ENCODE data around the gene TMC1. TPM values are rescaled to one million over a fixed set of nuclear protein-coding genes. Genes with fewer than 3 reads are reported as not detected.

Gene TMC1
- total and polyA plus RNA-seq, 2 of the 8 experiments (the other 6 are each of a cell fraction or from before 2014, with no cell fraction given): 0.95 to 0.98 TPM

DNA sequence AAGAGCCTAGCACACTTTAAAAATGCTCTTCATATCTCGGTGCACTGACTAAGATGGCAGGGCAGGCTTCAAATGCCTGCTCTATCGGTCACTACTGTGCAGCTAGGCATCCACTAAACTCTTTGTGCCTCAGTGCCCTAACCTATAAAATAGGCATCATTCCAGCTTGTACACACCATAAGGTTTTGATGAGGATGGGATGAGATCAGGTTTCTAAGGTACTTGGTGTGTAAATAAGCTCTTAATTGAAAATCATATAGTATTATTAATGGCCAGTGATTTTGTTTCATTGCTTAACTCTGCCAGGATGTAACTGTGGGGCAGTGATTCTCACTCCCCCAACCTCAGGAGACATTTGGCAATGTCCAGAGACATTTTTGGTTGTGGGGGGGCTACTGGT is 352.9 kb downstream of the TMC1 start:
- no peak overlapping the region for H4K8ac ChIP-seq (ENCODE audit: extremely low read depth, insufficient read depth, low read length)
- H2BK12ac ChIP-seq (ENCODE audit: low read depth, low read length): no peak overlapping the region
- H2AFZ ChIP-seq (ENCODE audit: low read length): no peak overlapping the region
- no peak overlapping the region for H2BK120ac ChIP-seq (replicated peaks; ENCODE audit: low read depth, low read length)
- H4K5ac ChIP-seq (ENCODE audit: insufficient read length, low read depth, low read length): no peak overlapping the region
- H2BK5ac ChIP-seq (ENCODE audit: low read depth, low read length): no peak overlapping the region
- no peaks in the 10 kb centered on the region; the same call in 1 of the 2 replicates for H3K23me2 ChIP-seq (ENCODE audit: low read depth, low read length)
- H3K4me2 ChIP-seq (ENCODE audit: insufficient read depth in 1 of 2, low read depth in 2 of 2, low read length in 2 of 2): no peak overlapping the region
- no peak overlapping the region for H3K9ac ChIP-seq (replicated peaks in 1 of 4; ENCODE audit: extremely low read depth in 1 of 4, low read depth in 3 of 4, low read length in 3 of 4)
- no peak overlapping the region for H3K18ac ChIP-seq (ENCODE audit: extremely low read depth, low read length)
- H3K4ac ChIP-seq (replicated peaks; ENCODE audit: insufficient read length, low read depth, low read length): no peak overlapping the region
- no peak overlapping the region for H3K27ac ChIP-seq (ENCODE audit: low read depth, low read length)
- H2BK15ac ChIP-seq (ENCODE audit: low read length): no peak overlapping the region
- H3K56ac ChIP-seq (replicated peaks; ENCODE audit: insufficient read length, low read depth, low read length): no peak overlapping the region
- POLR2A ChIA-PET (ENCODE audit: partially characterized antibody): no interaction called here
- no peaks in the 10 kb centered on the region for H3K36me3 ChIP-seq (ENCODE audit: control insufficient read depth in 2 of 4, insufficient read depth in 4 of 4, low read length in 3 of 4)
- FAIRE-seq: no peak
- CTCF ChIA-PET (ENCODE audit: partially characterized antibody): interaction anchor here (0.6 to 1.0 kb wide), 4 partner anchors 17 to 148 kb away, joined by 3 read pairs; no protein-coding TSS in a partner anchor
- H3K4me3 ChIP-seq (ENCODE audit: extremely low read depth in 1 of 4, insufficient read depth in 2 of 4, low read depth in 3 of 4, low read length in 4 of 4): no peak overlapping the region
- H4K20me1 ChIP-seq (replicated peaks in 1 of 2; ENCODE audit: control insufficient read depth in 1 of 2, insufficient read depth in 2 of 2, low read length in 2 of 2): no peaks in the 10 kb centered on the region
- no peaks in the 10 kb centered on the region for H3K27me3 ChIP-seq (replicated peaks in 1 of 4; ENCODE audit: control insufficient read depth in 3 of 4, extremely low read depth in 1 of 4, insufficient read depth in 3 of 4, low read length in 3 of 4)
- DNase-seq (ENCODE audit: low read depth in 1 of 2, low spot score in 2 of 2): no peak
- H2AK5ac ChIP-seq (ENCODE audit: low read depth, low read length): no peak overlapping the region
- no peaks in the 10 kb centered on the region for H3K79me2 ChIP-seq (ENCODE audit: control insufficient read depth in 1 of 2, insufficient read depth in 2 of 2, low read length in 2 of 2)
- WGBS, 2 experiments (ENCODE audit: extremely low coverage in 1 of 2, insufficient coverage in 1 of 2, insufficient read length in 1 of 2, insufficient replicate concordance in 2 of 2, low coverage in 1 of 2, low lambda C conversion rate in 2 of 2, missing lambda C conversion rate in 1 of 2): 97% methylated on average over 2 of the region's 2 CpGs; no CpG with 5 or more reads in 1 of the 2 experiments
- H3K79me1 ChIP-seq (ENCODE audit: low read depth, low read length): no peaks in the 10 kb centered on the region
- no peak overlapping the region for H3K23ac ChIP-seq (ENCODE audit: insufficient read length)
- H3K14ac ChIP-seq (ENCODE audit: insufficient read length): no peak overlapping the region
- peaks cover 0 to 3% (median 1%) of the 10 kb centered on the region in 4 experiments; a peak in 3 of 7 replicates for H3K4me1 ChIP-seq (replicated peaks in 1 of 4; ENCODE audit: control insufficient read depth in 3 of 4, insufficient read depth in 4 of 4, low read length in 3 of 4)
- H2BK20ac ChIP-seq (ENCODE audit: low read length): no peak overlapping the region
- TF ChIP-seq BACH1 (IDR thresholded peaks at IDR 0.05; ENCODE audit: low read length) (no peak), CEBPB (IDR thresholded peaks at IDR 0.05; ENCODE audit: low read depth, low read length) (no peak), NRF1 (IDR thresholded peaks at IDR 0.05; ENCODE audit: low read depth, low read length) (no peak), CTBP2 (IDR thresholded peaks at IDR 0.05; ENCODE audit: borderline replicate concordance, insufficient read depth, insufficient read length, low read length) (no peak), EP300 (IDR thresholded peaks at IDR 0.05; ENCODE audit: borderline replicate concordance in 1 of 2, low read depth in 2 of 2, low read length in 2 of 2) (no peak), TEAD4 (IDR thresholded peaks at IDR 0.05; ENCODE audit: low read depth, low read length) (no peak), TCF12 (IDR thresholded peaks at IDR 0.05; ENCODE audit: low read depth, low read length) (no peak), CHD2 (IDR thresholded peaks at IDR 0.05; ENCODE audit: low read length) (no peak), TBP (IDR thresholded peaks at IDR 0.05; ENCODE audit: low read depth, low read length) (no peak), KDM4A (IDR thresholded peaks at IDR 0.05; ENCODE audit: low read depth, low read length, severe bottlenecking) (no peak)
- TF ChIP-seq, protein P1, sequence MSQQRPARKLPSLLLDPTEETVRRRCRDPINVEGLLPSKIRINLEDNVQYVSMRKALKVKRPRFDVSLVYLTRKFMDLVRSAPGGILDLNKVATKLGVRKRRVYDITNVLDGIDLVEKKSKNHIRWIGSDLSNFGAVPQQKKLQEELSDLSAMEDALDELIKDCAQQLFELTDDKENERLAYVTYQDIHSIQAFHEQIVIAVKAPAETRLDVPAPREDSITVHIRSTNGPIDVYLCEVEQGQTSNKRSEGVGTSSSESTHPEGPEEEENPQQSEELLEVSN (IDR thresholded peaks at IDR 0.05): no peak
- TF ChIP-seq, protein P2, sequence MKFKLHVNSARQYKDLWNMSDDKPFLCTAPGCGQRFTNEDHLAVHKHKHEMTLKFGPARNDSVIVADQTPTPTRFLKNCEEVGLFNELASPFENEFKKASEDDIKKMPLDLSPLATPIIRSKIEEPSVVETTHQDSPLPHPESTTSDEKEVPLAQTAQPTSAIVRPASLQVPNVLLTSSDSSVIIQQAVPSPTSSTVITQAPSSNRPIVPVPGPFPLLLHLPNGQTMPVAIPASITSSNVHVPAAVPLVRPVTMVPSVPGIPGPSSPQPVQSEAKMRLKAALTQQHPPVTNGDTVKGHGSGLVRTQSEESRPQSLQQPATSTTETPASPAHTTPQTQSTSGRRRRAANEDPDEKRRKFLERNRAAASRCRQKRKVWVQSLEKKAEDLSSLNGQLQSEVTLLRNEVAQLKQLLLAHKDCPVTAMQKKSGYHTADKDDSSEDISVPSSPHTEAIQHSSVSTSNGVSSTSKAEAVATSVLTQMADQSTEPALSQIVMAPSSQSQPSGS (IDR thresholded peaks at IDR 0.05; ENCODE audit: low read length): no peak
- H4K91ac ChIP-seq (replicated peaks; ENCODE audit: insufficient read length, low read length): no peak overlapping the region
- H3K9me3 ChIP-seq (ENCODE audit: insufficient read depth in 2 of 2, low read depth in 1 of 2, low read length in 1 of 2): no peaks in the 10 kb centered on the region

Measured in H1 (cell line).